Endothelial cell of umbilical vein (primary cell): ENCODE measurements around the gene ANXA5. TPM values are rescaled to one million over a fixed set of nuclear protein-coding genes. Genes with fewer than 3 reads are reported as not detected.

Experiments used
- BruUV-seq: library from RNA; stranded (reverse); fragments of 400-500 nt; replicated peaks from 2 replicates; lab custom pipeline; 2021; lab: Mats Ljungman, UMichigan
- CTCF ChIA-PET: fragments of 300-600, 350-600 bp; sonication (Branson Sonifier 250); formaldehyde crosslinking; loops from one replicate; lab custom pipeline; 2021; ENCODE audit warnings: antibody characterized with exemption, inconsistent platforms; lab: Charles Lee
- POLR2A ChIA-PET: fragments of 300-600, 350-600 bp; sonication (Branson Sonifier 250); formaldehyde crosslinking; loops from one replicate; lab custom pipeline; 2021; ENCODE audit warnings: antibody characterized with exemption, inconsistent platforms; lab: Charles Lee
- DNase-seq: peaks from one replicate; pipeline ENCODE4 v3.0.0-alpha.2; 2011; ENCODE audit warnings: low read depth, low spot score
- FAIRE-seq: peaks from 2 replicates; lab custom pipeline; 2011; peaks lifted over from hg19 to GRCh38; lab: Jason Lieb, UNC
- H2AFZ ChIP-seq: 2 replicates; pipeline ENCODE4 v1.6.0; 2012; ENCODE audit warnings: low read depth, low read length, control low read depth, inconsistent platforms
- H3K27ac ChIP-seq: 2 replicates; pipeline ENCODE4 v1.5.1; 2011; ENCODE audit warnings: low read depth, mild to moderate bottlenecking, control low read depth, low read length, moderate library complexity; ENCODE audit not compliant: insufficient read depth
- H3K27me3 ChIP-seq, 2 experiments: 2 replicates each; pipeline versions ENCODE4 v1.6.0 to v1.6.1; 2011; ENCODE audit warnings: low read length in 2 of 2, mixed read lengths in 1 of 2; ENCODE audit not compliant: control insufficient read depth in 2 of 2, insufficient read depth in 2 of 2
- H3K36me3 ChIP-seq, 2 experiments: 2 replicates in 1 of 2; 3 replicates in 1 of 2; pipeline ENCODE4 v1.5.1; 2011; ENCODE audit warnings: low read length in 2 of 2, mild to moderate bottlenecking in 1 of 2, moderate library complexity in 1 of 2; ENCODE audit not compliant: control insufficient read depth in 2 of 2, insufficient read depth in 2 of 2; ENCODE audit errors: extremely low read depth in 1 of 2
- H3K4me1 ChIP-seq: 3 replicates; pipeline ENCODE4 v1.5.1; 2011; ENCODE audit warnings: mild to moderate bottlenecking, low read length; ENCODE audit not compliant: control insufficient read depth, insufficient read depth; ENCODE audit errors: extremely low read depth
- H3K4me2 ChIP-seq: 2 replicates; pipeline ENCODE4 v1.6.1; 2011; ENCODE audit warnings: low read length, control low read depth, mixed read lengths; ENCODE audit not compliant: insufficient read depth
- H3K4me3 ChIP-seq, 3 experiments: fragments of 200-600 bp in 1 of 3; sonication (generic), shearing (Covaris generic) in 1 of 3; replicated peaks in 1 of 3; 2 replicates each; pipeline ENCODE4 v1.5.1; 2011 to 2016; ENCODE audit warnings: control low read depth in 3 of 3, low read length in 3 of 3, mild to moderate bottlenecking in 2 of 3, inconsistent platforms in 1 of 3, low read depth in 1 of 3, moderate library complexity in 1 of 3; ENCODE audit not compliant: insufficient read depth in 1 of 3
- H3K79me2 ChIP-seq: 2 replicates; pipeline ENCODE4 v1.6.0; 2012; ENCODE audit warnings: low read length, inconsistent platforms; ENCODE audit not compliant: control insufficient read depth, insufficient read depth
- H3K9ac ChIP-seq: replicated peaks from 2 replicates; pipeline ENCODE3; 2011; ENCODE audit warnings: low read length, control low read depth; ENCODE audit not compliant: insufficient read depth; ENCODE audit errors: extremely low read depth
- H3K9me1 ChIP-seq: replicated peaks from 3 replicates; pipeline ENCODE4 v1.6.0; 2011; ENCODE audit warnings: mild to moderate bottlenecking, low read length; ENCODE audit not compliant: control insufficient read depth, insufficient read depth; ENCODE audit errors: extremely low read depth
- H3K9me3 ChIP-seq: replicated peaks from 2 replicates; pipeline ENCODE4 v1.5.1; 2012; ENCODE audit warnings: low read length, inconsistent platforms; ENCODE audit not compliant: control insufficient read depth, insufficient read depth
- H4K20me1 ChIP-seq: replicated peaks from 2 replicates; pipeline ENCODE3; 2011; ENCODE audit warnings: mild to moderate bottlenecking, low read length; ENCODE audit not compliant: control insufficient read depth, insufficient read depth; ENCODE audit errors: extremely low read depth
- EZH2 ChIP-seq: IDR thresholded peaks from 2 replicates; pipeline ENCODE4 v1.6.1; 2012; ENCODE audit warnings: borderline replicate concordance, low read depth, mild to moderate bottlenecking, moderate library complexity, low read length, inconsistent platforms; ENCODE audit not compliant: severe bottlenecking
- FOS ChIP-seq: IDR thresholded peaks from 2 replicates; pipeline ENCODE4 v1.6.1; 2011; ENCODE audit warnings: mild to moderate bottlenecking, low read length, moderate library complexity, borderline replicate concordance; ENCODE audit not compliant: insufficient read depth
- GATA2 ChIP-seq: IDR thresholded peaks from 2 replicates; pipeline ENCODE4 v1.7.0; 2011; ENCODE audit warnings: low read depth, mild to moderate bottlenecking, moderate library complexity, mixed read lengths, low read length; ENCODE audit not compliant: insufficient read length, insufficient read depth
- JUN ChIP-seq: IDR thresholded peaks from 2 replicates; pipeline ENCODE4 v1.6.1; 2011; ENCODE audit warnings: borderline replicate concordance, low read depth; ENCODE audit not compliant: insufficient read length, insufficient read depth
- MYC ChIP-seq: IDR thresholded peaks from one replicate; pipeline ENCODE4 v1.6.1; 2011; ENCODE audit warnings: mild to moderate bottlenecking, low read depth, low read length
- POLR2A ChIP-seq: IDR thresholded peaks from 2 replicates; pipeline ENCODE4 v1.6.1; 2012; ENCODE audit warnings: low read depth, mild to moderate bottlenecking, control low read depth, low read length
- POLR2AphosphoS5 ChIP-seq: IDR thresholded peaks from 2 replicates; pipeline ENCODE4 v1.6.1; 2012; ENCODE audit warnings: low read depth, mild to moderate bottlenecking, control low read depth, low read length, moderate library complexity; ENCODE audit not compliant: insufficient read depth
- dilution Hi-C: fragments of 300-500 bp; cut with MboI; formaldehyde crosslinking; loops from one replicate; pipeline ENCODE4 v1.15.0; 2019; ENCODE audit warnings: low sequenced_read_pairs; ENCODE audit not compliant: extremely low pct_ligation_motif_present
- intact Hi-C: fragments of 100-400 bp; cut with micrococcal nuclease; formaldehyde crosslinking; loops from one replicate; pipeline ENCODE4 v1.10.0; 2022
- polyA plus RNA-seq, 4 experiments: library from polyadenylated mRNA; depleted of rRNA in 3 of 4; stranded (reverse) in 3 of 4; unstranded in 1 of 4; fragments of >200 nt; gene quantifications; 2 replicates each; pipeline versions ENCODE4 v1.2.1 to v1.2.3, GENCODE V29; 2011 to 2012; ENCODE audit warnings: missing spikeins in 1 of 4
- total RNA-seq: library from RNA; stranded (reverse); gene quantifications from 2 replicates; pipeline ENCODE4 v1.2.3, GENCODE V29; 2021
- TF ChIP-seq, protein P1 (sequence below): IDR thresholded peaks from 2 replicates; pipeline ENCODE4 v1.6.1; 2011; ENCODE audit not compliant: insufficient read depth, insufficient read length
- TF ChIP-seq, protein P2 (sequence below), 2 donors: IDR thresholded peaks; 1 replicate in 1 of 2; 2 replicates in 1 of 2; pipeline ENCODE4 v1.5.1; 2011; ENCODE audit warnings: low read length in 2 of 2, mild to moderate bottlenecking in 2 of 2, moderate library complexity in 2 of 2, control low read depth in 1 of 2, inconsistent platforms in 1 of 2, low read depth in 1 of 2; ENCODE audit not compliant: insufficient read depth in 1 of 2; ENCODE audit errors: extremely low read depth in 1 of 2

Gene ANXA5
- total and polyA plus RNA-seq, 2 donors (not counting 3 experiments of a cell fraction or from before 2014, with no cell fraction given), result 450 to 528 TPM

DNA sequence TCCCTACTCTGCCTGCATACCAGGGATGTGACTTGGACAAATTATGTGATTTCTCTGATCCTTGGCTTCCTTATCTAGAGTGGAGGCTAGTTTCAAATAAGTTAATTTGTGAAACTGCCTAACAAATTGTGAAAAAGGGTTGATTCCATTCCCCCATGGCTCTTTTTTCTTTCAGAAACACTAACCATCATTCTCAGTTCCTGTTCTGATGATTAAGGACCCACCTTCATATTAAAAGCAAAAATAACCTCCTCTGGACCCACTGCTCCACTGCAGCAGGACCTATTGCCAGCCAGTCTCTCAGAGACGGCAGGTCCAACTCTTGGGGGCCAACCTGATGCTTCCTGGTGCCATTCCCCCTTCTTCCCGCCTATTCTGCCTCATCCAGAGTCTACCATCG, 4.5 kb upstream of the ANXA5 start:
- Histone ChIP-seq H3K9ac (no peak overlapping the region), H3K27ac (no peak overlapping the region)
- POLR2A ChIA-PET, result no interaction called here

More for the DNA sequence above, 4.5 kb upstream of the ANXA5 start:
- intact Hi-C loops (no loop called here), dilution Hi-C loops (no loop called here)
- Histone ChIP-seq H3K4me3 (no peak overlapping the region), H3K27me3 (no peaks in the 10 kb centered on the region), H3K4me1 (peaks cover 4% of the 10 kb centered on the region), H4K20me1 (no peaks in the 10 kb centered on the region), H3K36me3 (no peaks in the 10 kb centered on the region), H3K79me2 (peaks cover 5% of the 10 kb centered on the region), H3K9me1 (no peaks in the 10 kb centered on the region), H3K4me2 (no peak overlapping the region), H2AFZ (no peak overlapping the region), H3K9me3 (no peaks in the 10 kb centered on the region)
- BruUV-seq, result no TSS peak
- no peak for FAIRE-seq
- no peak for DNase-seq
- TF ChIP-seq, protein P1, sequence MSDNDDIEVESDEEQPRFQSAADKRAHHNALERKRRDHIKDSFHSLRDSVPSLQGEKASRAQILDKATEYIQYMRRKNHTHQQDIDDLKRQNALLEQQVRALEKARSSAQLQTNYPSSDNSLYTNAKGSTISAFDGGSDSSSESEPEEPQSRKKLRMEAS, result no peak
- no peak for TF ChIP-seq EZH2
- no peak for TF ChIP-seq GATA2
- TF ChIP-seq JUN, result no peak
- no peak for TF ChIP-seq MYC
- TF ChIP-seq POLR2A, result no peak
- TF ChIP-seq, protein P2, sequence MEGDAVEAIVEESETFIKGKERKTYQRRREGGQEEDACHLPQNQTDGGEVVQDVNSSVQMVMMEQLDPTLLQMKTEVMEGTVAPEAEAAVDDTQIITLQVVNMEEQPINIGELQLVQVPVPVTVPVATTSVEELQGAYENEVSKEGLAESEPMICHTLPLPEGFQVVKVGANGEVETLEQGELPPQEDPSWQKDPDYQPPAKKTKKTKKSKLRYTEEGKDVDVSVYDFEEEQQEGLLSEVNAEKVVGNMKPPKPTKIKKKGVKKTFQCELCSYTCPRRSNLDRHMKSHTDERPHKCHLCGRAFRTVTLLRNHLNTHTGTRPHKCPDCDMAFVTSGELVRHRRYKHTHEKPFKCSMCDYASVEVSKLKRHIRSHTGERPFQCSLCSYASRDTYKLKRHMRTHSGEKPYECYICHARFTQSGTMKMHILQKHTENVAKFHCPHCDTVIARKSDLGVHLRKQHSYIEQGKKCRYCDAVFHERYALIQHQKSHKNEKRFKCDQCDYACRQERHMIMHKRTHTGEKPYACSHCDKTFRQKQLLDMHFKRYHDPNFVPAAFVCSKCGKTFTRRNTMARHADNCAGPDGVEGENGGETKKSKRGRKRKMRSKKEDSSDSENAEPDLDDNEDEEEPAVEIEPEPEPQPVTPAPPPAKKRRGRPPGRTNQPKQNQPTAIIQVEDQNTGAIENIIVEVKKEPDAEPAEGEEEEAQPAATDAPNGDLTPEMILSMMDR (IDR thresholded peaks at IDR 0.05; ENCODE audit: extremely low read depth in 1 of 2, insufficient read depth in 1 of 2, low read depth in 1 of 2, low read length in 2 of 2), result no peak
- TF ChIP-seq POLR2AphosphoS5, result no peak
- no peak for TF ChIP-seq FOS
- CTCF ChIA-PET, result no interaction called here
